Measurements from ENCODE around the gene C18orf63.

DNA sequence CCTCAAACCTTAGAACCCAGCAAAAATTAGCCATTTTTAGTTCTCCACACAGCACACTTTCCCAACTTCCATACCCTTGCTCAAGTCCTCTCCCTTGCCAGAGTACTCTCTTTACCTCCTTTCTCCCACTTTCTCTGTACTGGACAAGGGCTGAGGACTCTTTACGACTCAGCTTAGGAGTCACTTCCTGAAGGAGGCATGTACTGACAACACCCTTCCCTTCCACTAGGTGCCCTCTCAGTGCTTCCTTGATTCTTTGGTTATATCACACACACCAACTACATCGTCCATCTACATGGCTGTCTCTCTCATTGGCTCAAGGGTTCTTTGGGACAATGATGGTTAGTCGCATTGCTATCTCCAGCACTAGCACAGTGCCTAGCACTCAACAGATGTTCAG is 5.2 kb upstream of the C18orf63 start:
- TF ChIP-seq, protein P1, sequence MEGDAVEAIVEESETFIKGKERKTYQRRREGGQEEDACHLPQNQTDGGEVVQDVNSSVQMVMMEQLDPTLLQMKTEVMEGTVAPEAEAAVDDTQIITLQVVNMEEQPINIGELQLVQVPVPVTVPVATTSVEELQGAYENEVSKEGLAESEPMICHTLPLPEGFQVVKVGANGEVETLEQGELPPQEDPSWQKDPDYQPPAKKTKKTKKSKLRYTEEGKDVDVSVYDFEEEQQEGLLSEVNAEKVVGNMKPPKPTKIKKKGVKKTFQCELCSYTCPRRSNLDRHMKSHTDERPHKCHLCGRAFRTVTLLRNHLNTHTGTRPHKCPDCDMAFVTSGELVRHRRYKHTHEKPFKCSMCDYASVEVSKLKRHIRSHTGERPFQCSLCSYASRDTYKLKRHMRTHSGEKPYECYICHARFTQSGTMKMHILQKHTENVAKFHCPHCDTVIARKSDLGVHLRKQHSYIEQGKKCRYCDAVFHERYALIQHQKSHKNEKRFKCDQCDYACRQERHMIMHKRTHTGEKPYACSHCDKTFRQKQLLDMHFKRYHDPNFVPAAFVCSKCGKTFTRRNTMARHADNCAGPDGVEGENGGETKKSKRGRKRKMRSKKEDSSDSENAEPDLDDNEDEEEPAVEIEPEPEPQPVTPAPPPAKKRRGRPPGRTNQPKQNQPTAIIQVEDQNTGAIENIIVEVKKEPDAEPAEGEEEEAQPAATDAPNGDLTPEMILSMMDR (IDR thresholded peaks at IDR 0.05): no peak
- TF ChIP-seq EP300 (IDR thresholded peaks at IDR 0.05) (no peak), POLR2A (IDR thresholded peaks at IDR 0.05) (no peak)

Measured in ovary (tissue), 3 donors.